GM18867 (cell line): ENCODE measurements around the gene PHF13.
"Not testable (repeated sequence)": the region's sequence is repeated elsewhere in the genome, so short reads cannot be mapped to it uniquely, and the experiment has no call there.

Experiments
- ATAC-seq: cut with Tn5 transposase; IDR thresholded peaks from one replicate; pipeline ENCODE4 v1.9.1; 2021; ENCODE audit warnings: mild to moderate bottlenecking, moderate library complexity; ENCODE audit not compliant: unreplicated experiment

The PHF13 gene

DNA sequence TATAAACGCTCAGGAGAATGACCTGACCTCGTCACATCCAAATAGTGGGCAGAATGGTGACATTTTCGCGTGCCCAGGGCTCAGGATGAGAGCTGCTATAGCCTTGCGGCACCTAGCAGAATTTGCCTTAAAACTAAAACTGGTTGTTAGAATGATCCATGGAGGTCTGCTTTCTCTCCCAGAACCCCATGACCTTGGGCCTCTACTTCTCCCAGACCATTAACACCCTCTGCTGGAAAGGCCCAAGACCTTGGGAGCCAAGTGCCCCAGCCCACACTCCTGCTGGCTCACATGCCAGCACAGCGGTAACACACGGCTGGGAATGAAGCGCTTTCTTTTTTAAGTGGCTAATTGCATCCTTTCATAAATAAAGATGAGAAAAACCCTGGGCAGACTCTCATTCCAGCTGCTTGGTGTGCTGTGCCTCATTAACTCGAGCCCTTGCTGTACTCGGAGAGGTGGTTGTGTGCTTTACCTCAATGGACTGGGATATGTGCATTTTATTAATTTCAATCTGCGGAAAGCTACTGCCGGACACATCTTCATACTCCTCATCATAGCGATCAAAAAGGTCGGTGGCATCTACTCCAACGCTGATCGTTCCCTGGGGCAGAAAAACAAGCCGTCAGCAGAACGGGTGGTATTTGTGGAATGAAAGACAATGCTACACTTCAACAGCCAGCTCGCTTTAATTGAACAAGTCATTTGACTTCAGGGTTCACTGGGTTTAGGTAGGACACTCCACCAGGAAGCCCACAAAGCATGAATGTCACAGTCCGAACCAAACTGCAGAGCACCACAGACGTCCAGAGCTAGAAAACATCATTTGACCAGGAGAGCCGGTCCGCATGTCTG lies 40.1 kb downstream of the PHF13 start:
- no peak for ATAC-seq

DNA sequence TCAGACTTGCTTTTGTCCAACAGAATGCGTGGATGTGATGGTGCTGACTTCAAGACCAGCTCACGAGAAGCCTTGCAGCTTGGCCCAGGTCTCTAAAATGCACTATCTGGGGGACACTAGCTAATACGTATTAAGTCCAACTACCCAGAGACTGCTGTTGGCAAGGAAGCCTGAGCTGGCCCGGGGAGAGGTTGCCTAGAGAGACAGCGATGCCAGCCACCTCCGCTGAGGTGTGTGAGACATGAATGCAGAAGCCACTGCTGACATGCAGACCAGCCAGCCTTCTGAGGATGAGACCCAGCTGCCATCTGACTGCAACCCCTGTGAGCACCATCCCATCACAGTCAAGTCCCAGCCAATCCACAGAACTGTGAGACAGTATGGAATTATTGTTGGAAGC lies 43.6 kb downstream of the PHF13 start:
- ATAC-seq, result no peak

DNA sequence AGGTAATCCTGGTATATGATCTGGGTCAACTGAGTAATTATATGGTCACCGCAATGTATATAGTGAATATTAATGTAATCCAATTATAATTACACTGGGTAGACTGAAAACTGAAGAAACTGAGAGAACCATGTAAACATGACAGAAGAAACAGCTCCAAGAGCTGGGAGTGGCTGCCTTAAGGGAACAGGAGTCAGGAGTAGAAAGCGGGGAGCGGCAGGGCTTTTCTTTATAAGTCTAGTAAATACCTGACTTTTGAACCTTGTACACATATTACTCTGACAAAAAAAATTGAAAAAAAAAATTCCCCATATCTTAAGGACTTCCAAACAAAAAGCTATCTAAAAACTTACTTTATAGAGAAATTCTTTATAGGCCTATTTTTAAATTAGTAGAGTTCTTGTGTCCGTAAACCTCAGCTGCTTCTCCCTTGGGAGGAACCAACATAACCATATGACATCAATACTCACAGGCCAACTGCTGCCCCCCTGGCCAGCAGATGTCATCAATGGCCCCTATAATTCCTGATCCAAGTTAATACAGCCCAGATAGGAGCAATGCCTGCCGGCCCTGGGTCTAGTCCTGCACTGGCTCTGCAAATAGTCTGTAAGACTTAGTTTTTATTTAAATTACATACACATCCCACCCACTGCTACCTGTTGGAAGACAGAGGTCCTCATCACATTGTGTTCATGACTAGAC lies 45.0 kb downstream of the PHF13 start:
- no peak for ATAC-seq

DNA sequence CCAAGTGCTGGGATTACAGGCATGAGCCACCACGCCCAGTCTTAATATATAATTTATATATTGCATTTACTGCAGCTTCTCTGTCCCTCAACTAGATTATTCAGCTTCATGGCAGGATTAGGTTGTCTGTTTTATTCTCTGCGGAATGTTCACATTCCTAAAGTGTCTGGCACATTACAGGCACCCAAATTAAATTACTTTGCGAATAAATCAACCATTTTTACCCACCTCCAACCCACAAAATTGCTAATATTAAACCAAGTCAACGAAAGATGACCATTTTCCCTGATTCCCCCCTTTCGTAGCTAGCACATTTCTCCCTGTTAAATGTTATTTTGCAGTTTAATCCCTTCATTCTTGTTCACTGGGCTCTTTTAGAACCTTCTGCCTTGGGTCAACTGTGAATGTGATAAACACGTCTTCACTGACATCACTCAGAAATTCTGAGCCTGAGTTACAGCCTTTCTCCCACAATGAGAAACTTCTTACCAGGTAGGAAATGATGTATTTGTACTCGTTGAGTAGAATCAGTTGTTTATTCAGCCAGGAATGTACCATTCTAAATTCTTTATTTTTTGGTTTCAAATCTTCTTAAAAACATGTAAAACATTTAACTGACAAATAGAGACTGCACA lies 47.0 kb downstream of the PHF13 start:
- no peak for ATAC-seq

DNA sequence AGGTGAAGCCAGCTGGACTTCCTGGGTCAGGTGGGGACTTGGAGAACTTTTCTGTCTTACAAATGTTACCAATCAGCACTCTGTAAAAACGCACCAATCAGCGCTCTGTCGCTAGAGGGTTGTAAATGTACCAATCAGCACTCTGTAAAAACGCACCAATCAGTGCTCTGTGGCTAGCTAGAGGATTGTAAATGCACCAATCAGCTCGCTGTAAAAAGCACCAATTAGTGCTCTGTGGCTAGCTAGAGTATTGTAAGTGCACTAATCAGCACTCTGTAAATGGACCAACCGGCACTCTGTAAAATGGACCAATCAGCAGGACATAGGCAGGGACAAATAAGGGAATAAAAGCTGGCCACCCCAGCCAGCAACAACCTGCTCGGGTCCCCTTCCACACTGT lies 48.9 kb downstream of the PHF13 start:
- not testable (repeated sequence) for ATAC-seq

DNA sequence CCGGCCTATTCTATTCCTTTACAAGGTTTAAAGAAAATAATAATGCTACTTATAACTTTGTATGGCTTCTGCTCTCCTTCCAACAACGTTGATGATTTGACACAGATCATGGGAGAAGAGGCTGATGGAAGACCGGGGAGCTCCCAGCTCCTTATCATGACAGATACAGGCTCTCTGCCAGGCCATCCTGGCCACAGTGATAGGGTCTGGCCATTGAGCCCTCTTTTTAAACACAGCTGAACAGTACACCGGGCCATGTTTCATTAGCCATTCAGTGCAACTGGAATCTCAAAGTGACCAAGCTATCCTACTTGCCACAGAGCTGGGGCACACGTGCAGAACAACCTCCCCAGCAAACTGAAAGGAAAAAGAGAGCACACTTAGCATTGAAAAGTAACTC lies 53.2 kb downstream of the PHF13 start:
- ATAC-seq, result no peak

DNA sequence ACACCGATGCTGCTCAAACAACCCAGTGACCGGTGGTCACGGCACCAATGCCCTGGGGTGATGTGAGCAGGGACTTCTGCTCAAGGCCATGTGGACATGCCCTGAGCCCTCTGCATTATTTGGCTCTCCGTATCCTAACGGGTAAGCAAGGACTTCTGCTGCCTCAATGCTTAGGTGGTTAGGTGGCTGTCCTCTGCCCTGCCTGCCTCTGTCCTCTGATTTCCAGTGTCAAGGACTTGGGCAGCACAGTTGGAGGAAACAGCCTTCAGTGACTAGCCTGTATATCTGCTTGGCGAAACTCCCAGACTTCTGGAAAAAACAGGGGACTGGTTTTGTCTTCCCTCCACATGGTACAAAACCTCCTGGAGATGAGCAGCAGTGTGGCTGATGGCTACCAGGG lies 53.6 kb downstream of the PHF13 start:
- no peak for ATAC-seq

DNA sequence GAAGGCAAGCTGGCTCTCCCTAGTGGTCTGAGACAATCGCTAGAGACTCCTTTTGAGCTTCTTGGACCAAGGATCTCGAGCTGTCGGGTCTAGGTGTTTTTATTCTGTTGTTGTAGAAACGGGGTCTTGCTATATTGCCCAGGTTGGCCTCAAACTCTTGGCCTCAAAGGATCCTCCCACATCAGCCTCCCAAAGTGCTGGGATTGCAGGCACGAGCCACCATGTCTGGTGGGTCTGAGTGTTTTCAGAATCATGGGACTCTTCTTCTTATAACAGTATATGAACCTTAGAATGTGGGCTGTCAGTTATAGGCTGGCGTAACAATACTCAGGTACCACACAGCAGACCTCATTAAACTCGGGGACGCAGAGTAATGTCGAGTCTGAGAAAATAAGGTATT lies 55.0 kb downstream of the PHF13 start:
- no peak for ATAC-seq

DNA sequence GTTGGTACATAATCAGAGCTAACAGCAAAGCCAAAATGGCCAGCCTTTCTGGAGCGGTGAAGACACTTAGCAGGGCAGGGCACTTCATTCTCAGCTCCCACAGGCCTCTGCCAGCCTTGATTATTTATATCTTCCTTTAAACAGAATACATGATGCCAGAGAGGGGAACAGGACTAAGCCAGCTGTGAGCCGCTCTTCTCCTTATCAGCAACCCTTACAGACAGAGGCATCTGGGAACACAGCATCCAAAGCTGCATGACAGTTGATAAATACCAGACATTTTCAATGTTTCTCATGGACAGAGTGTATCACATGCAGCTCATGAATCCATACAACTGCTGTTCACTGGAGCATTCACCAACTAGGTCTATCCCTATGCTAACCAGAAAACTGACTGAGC lies 59.0 kb downstream of the PHF13 start:
- ATAC-seq, result no peak
